NCI-H1694 (cell line): ENCODE measurements around the gene IBSP.

Experiments
- DNase-seq: peaks from one replicate; lab custom pipeline; 2025; lab: John Stamatoyannopoulos, UW

The IBSP gene

GRCh38 chr4:87799301-87800113 is at the start of gene IBSP:
Gene IBSP, plus strand, starts transcription at chr4:87799554. Its CDS starts 2,808 bp downstream, at chr4:87802362.
- DNase-seq: no peak

GRCh38 chr4:87749883-87750282 is 49.5 kb upstream of the IBSP start:
- DNase-seq: no peak

- DNase-seq: no peak
Measured at GRCh38 chr4:87758270-87758669, 41.1 kb upstream of the IBSP start.

GRCh38 chr4:87762311-87762710 is 37.0 kb upstream of the IBSP start:
- DNase-seq: no peak

GRCh38 chr4:87781569-87781968 is 17.8 kb upstream of the IBSP start:
- DNase-seq: no peak

GRCh38 chr4:87783781-87784180 is 15.6 kb upstream of the IBSP start:
- DNase-seq: no peak

GRCh38 chr4:87785731-87786509 is 13.4 kb upstream of the IBSP start:
- DNase-seq: no peak

- DNase-seq: no peak
Measured at GRCh38 chr4:87802858-87803257, 3.5 kb downstream of the IBSP start.

GRCh38 chr4:87803421-87803820 is 4.1 kb downstream of the IBSP start:
- DNase-seq: no peak

GRCh38 chr4:87804871-87805270 is 5.5 kb downstream of the IBSP start:
- DNase-seq: no peak

- DNase-seq: no peak
Measured at GRCh38 chr4:87805971-87806370, 6.6 kb downstream of the IBSP start.

- DNase-seq: no peak
Measured at GRCh38 chr4:87806520-87806919, 7.2 kb downstream of the IBSP start.

- no peak for DNase-seq
Measured at GRCh38 chr4:87807402-87807801, 8.0 kb downstream of the IBSP start.

- no peak for DNase-seq
Measured at GRCh38 chr4:87811977-87812376, 12.6 kb downstream of the IBSP start.

GRCh38 chr4:87819281-87819919 is 20.0 kb downstream of the IBSP start:
- DNase-seq: no peak

- no peak for DNase-seq
Measured at GRCh38 chr4:87823200-87823599, 23.8 kb downstream of the IBSP start.

GRCh38 chr4:87823724-87824123 is 24.4 kb downstream of the IBSP start:
- no peak for DNase-seq

- DNase-seq: no peak
Measured at GRCh38 chr4:87824352-87824751, 25.0 kb downstream of the IBSP start.

GRCh38 chr4:87832669-87833068 is 33.3 kb downstream of the IBSP start, which contains the start of gene MEPE:
Gene MEPE, plus strand, starts transcription at chr4:87832969. Its CDS starts 1,746 bp downstream, at chr4:87834715.
- DNase-seq: no peak

- no peak for DNase-seq
Measured at GRCh38 chr4:87834401-87834800, 35.0 kb downstream of the IBSP start.

- DNase-seq: no peak
Measured at GRCh38 chr4:87835197-87835596, 35.8 kb downstream of the IBSP start.

GRCh38 chr4:87835743-87836142 is 36.4 kb downstream of the IBSP start:
- DNase-seq: no peak

GRCh38 chr4:87838205-87838604 is 38.9 kb downstream of the IBSP start:
- no peak for DNase-seq
